Heart right ventricle (tissue), 16 donors: ENCODE results near the gene SSH2. TPM values are rescaled to one million over a fixed set of nuclear protein-coding genes. Genes with fewer than 3 reads are reported as not detected.

Experiments used
- ATAC-seq, 8 donors: fragments of 200-7000 bp; cut with Tn5 transposase; one replicate each; pipeline ENCODE4 v1.9.1; 2020; ENCODE audit warnings: mild to moderate bottlenecking in 8 of 8, moderate library complexity in 8 of 8, moderate number of reproducible peaks in 1 of 8
- DNase-seq, 2 donors: peaks; one replicate each; pipeline ENCODE4 v3.0.0-alpha.2; 2020
- H3K27ac ChIP-seq, 10 donors: fragments of 200-600 bp; sonication (generic) in 2 of 10; one replicate each; pipeline versions ENCODE4 v1.5.0 to v1.8.0; 2020 to 2022; ENCODE audit warnings: mild to moderate bottlenecking in 3 of 10
- H3K27me3 ChIP-seq, 7 donors: fragments of 200-600 bp; one replicate each; pipeline ENCODE4 v1.8.0; 2021 to 2022; ENCODE audit warnings: mild to moderate bottlenecking in 2 of 7
- H3K36me3 ChIP-seq, 9 donors: fragments of 200-600 bp; sonication (generic) in 1 of 9; one replicate each; pipeline versions ENCODE4 v1.5.0 to v1.8.0; 2020 to 2022; ENCODE audit warnings: mild to moderate bottlenecking in 2 of 9
- H3K4me1 ChIP-seq, 9 donors: fragments of 200-600 bp; sonication (generic) in 1 of 9; one replicate each; pipeline versions ENCODE4 v1.5.0 to v1.8.0; 2020 to 2022; ENCODE audit warnings: mild to moderate bottlenecking in 4 of 9
- H3K4me3 ChIP-seq, 10 donors: fragments of 200-600 bp; sonication (generic) in 2 of 10; one replicate each; pipeline versions ENCODE4 v1.5.0 to v1.8.0; 2020 to 2022; ENCODE audit warnings: mild to moderate bottlenecking in 7 of 10, moderate library complexity in 2 of 10
- H3K9me3 ChIP-seq, 11 donors: fragments of 200-600 bp in 10 of 11; sonication (generic) in 2 of 11; one replicate each; pipeline versions ENCODE4 v1.5.0 to v1.8.0; 2013 to 2022; ENCODE audit warnings: mild to moderate bottlenecking in 2 of 11, control low read depth in 1 of 11, moderate library complexity in 1 of 11
- WGBS, 2 donors: extraction: QIAGEN DNeasy Blood & Tissue Kit; methylation state at CpG; one replicate each; pipeline ENCODE4 v1.1.7; 2013; ENCODE audit warnings: inconsistent platforms in 1 of 2; 5-methylcytosine and 5-hydroxymethylcytosine counted together
- intact Hi-C, 10 donors: fragments of 100-400 bp; cut with DNase I; formaldehyde crosslinking; loops; one replicate each; pipeline versions ENCODE4 v1.11.1 to v1.14.2; 2022
- polyA plus RNA-seq, 2 donors: library from polyadenylated mRNA; stranded (reverse); fragments of 200-250 nt; gene quantifications; one replicate each; pipeline ENCODE4 v1.2.3, GENCODE V29; 2013
- total RNA-seq, 10 donors: library from RNA; stranded (reverse); fragmentation: NEBNext Ultra II Directional in 3 of 10; extraction: Animal tissue kit (Norgen Biotek cat#: 25700) in 3 of 10; gene quantifications; one replicate each; pipeline versions ENCODE4 v1.2.1 to v1.2.4, GENCODE V29; 2021 to 2023
- TF ChIP-seq, protein P1 (sequence below), 9 donors: fragments of 200-600 bp; sonication (generic) in 2 of 9; IDR thresholded peaks; one replicate each; pipeline versions ENCODE4 v1.5.0 to v1.8.0; 2021 to 2022; ENCODE audit warnings: antibody characterized with exemption in 9 of 9, mild to moderate bottlenecking in 5 of 9, moderate library complexity in 1 of 9
- donor health status: Arrhythmogenic right ventricular cardiomyopathy.
- donor health status: ischemic (EF 13 %, LVEDD 7.1; RV severe dilation, severe dysfunction).
- donor health status: healthy with polysubstance abuse.
- donor health status: DM: no; HTN: yes; CAD: no.
- donor health status: DM: no; HTN: no; CAD: no.
- donor health status: ischemic (EF 25% LVEDD 6.9; RV normal size, moderate dysfunction).
- donor health status: ischemic (EF 25% LVEDD 5.7; RV mildly dilated, moderate dysfunction).
- donor health status: healthy.
- donor health status: DM: yes; HTN: yes; CAD: no.
- donor health status: Ischemic cardiomyopathy.
- donor health status: ischemic (EF 35%, LVEDD 5.7; RV mildly dilated, moderate dysfunction).
- donor health status: nonischemic (EF 11% LVEDD 7.7; RV severe dilation, severe dysfunction).
- donor health status: DM: yes; HTN: yes; CAD: no.
- donor health status: PGD.
- donor health status: ischemic (EF 29% LVEDD 5.4; RV normal size, mild dysfunction).
- donor health status: nonischemic (EF 23%, LVEDD 6.1; RV moderate dilation, normal function).

The SSH2 gene
- total and polyA plus RNA-seq, 12 donors = 17.9 to 42.9 (median 34.3) TPM

- DNase-seq (no peak), ATAC-seq (no peak)
- H3K9me3 ChIP-seq = no peaks in the 10 kb centered on the region
- H3K27ac ChIP-seq = no peak overlapping the region
- H3K4me1 ChIP-seq = peaks cover 0 to 7% (median 0%) of the 10 kb centered on the region in 9 donors
- intact Hi-C loops = no loop called here
- H3K27me3 ChIP-seq = no peaks in the 10 kb centered on the region
- TF ChIP-seq, protein P1, sequence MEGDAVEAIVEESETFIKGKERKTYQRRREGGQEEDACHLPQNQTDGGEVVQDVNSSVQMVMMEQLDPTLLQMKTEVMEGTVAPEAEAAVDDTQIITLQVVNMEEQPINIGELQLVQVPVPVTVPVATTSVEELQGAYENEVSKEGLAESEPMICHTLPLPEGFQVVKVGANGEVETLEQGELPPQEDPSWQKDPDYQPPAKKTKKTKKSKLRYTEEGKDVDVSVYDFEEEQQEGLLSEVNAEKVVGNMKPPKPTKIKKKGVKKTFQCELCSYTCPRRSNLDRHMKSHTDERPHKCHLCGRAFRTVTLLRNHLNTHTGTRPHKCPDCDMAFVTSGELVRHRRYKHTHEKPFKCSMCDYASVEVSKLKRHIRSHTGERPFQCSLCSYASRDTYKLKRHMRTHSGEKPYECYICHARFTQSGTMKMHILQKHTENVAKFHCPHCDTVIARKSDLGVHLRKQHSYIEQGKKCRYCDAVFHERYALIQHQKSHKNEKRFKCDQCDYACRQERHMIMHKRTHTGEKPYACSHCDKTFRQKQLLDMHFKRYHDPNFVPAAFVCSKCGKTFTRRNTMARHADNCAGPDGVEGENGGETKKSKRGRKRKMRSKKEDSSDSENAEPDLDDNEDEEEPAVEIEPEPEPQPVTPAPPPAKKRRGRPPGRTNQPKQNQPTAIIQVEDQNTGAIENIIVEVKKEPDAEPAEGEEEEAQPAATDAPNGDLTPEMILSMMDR (IDR thresholded peaks at IDR 0.05) = no peak
- no peaks in the 10 kb centered on the region for H3K36me3 ChIP-seq
- H3K4me3 ChIP-seq = no peak overlapping the region
These were observed 163.2 kb downstream of the SSH2 start for GRCh38 chr17:29766796-29767327.

GRCh38 chr17:29764748-29765147 is 165.3 kb downstream of the SSH2 start:
- no peak for ATAC-seq
- WGBS, 2 donors = 96 to 100% methylated on average over 1 of the region's 1 CpG
- DNase-seq = no peak
- no peaks in the 10 kb centered on the region for H3K27me3 ChIP-seq
- TF ChIP-seq, protein P1 (IDR thresholded peaks at IDR 0.05) = no peak
- intact Hi-C loops = loop anchor here in 6 of 10 donors (5.0 kb wide), 2 partner anchors 42 to 122 kb away; no protein-coding TSS in a partner anchor
- H3K36me3 ChIP-seq = no peaks in the 10 kb centered on the region
- H3K4me1 ChIP-seq = peaks cover 3 to 14% (median 6%) of the 10 kb centered on the region in 9 donors
- no peaks in the 10 kb centered on the region for H3K9me3 ChIP-seq
- no peak overlapping the region for H3K27ac ChIP-seq
- no peak overlapping the region for H3K4me3 ChIP-seq

DNA sequence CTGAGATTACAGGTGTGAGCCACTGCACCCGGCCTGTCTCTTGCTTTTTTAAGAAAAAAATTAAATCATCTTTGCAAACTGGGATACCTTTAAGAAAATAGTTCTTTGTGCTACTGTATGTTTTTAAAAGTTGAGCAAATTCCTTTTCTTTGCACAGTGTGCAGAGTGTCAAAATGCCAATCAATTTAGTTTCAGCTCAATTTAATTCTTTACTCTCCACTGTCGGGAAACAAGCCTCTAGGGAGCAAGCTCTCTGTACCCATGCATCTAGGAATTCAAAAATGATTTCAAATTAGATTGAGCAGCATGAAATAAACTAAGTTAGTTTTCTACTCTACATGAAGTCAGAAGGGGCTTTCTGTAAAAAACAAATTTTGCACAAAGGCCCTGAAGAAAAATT is 165.8 kb downstream of the SSH2 start:
- H3K4me1 ChIP-seq = peaks cover 3 to 15% (median 11%) of the 10 kb centered on the region in 9 donors
- TF ChIP-seq, protein P1 (IDR thresholded peaks at IDR 0.05) = no peak
- H3K36me3 ChIP-seq = no peaks in the 10 kb centered on the region
- ATAC-seq (no peak), DNase-seq (no peak)
- 75 to 82% methylated on average over 2 of the region's 2 CpGs for WGBS, 2 donors
- H3K9me3 ChIP-seq = no peaks in the 10 kb centered on the region
- intact Hi-C loops = loop anchor here in 6 of 10 donors (5.0 kb wide), 2 partner anchors 42 to 122 kb away; no protein-coding TSS in a partner anchor
- no peaks in the 10 kb centered on the region for H3K27me3 ChIP-seq
- H3K27ac ChIP-seq = no peak overlapping the region
- H3K4me3 ChIP-seq = no peak overlapping the region

- ATAC-seq (no peak), DNase-seq (no peak)
- TF ChIP-seq, protein P1 (IDR thresholded peaks at IDR 0.05) = no peak
- WGBS, 2 donors = 79 to 88% methylated on average over 3 of the region's 3 CpGs
- H3K9me3 ChIP-seq = no peaks in the 10 kb centered on the region
- no peaks in the 10 kb centered on the region for H3K27me3 ChIP-seq
- H3K4me3 ChIP-seq = no peak overlapping the region
- intact Hi-C loops = loop anchor here in 7 of 10 donors (2.0 to 5.0 kb wide), 3 partner anchors 41 to 121 kb away; no protein-coding TSS in a partner anchor
- peaks cover 3 to 24% (median 19%) of the 10 kb centered on the region in 9 donors for H3K4me1 ChIP-seq
- no peaks in the 10 kb centered on the region for H3K36me3 ChIP-seq
- H3K27ac ChIP-seq = no peak overlapping the region
These were observed 166.8 kb downstream of the SSH2 start for GRCh38 chr17:29763273-29763672.
